ENCODE data around the gene CDX2. TPM values are rescaled to one million over a fixed set of nuclear protein-coding genes. Genes with fewer than 3 reads are reported as not detected.
"Not testable (repeated sequence)": the region's sequence is repeated elsewhere in the genome, so short reads cannot be mapped to it uniquely, and the experiment has no call there.

CDX2 gene
- total RNA-seq, result 0.17 TPM

DNA sequence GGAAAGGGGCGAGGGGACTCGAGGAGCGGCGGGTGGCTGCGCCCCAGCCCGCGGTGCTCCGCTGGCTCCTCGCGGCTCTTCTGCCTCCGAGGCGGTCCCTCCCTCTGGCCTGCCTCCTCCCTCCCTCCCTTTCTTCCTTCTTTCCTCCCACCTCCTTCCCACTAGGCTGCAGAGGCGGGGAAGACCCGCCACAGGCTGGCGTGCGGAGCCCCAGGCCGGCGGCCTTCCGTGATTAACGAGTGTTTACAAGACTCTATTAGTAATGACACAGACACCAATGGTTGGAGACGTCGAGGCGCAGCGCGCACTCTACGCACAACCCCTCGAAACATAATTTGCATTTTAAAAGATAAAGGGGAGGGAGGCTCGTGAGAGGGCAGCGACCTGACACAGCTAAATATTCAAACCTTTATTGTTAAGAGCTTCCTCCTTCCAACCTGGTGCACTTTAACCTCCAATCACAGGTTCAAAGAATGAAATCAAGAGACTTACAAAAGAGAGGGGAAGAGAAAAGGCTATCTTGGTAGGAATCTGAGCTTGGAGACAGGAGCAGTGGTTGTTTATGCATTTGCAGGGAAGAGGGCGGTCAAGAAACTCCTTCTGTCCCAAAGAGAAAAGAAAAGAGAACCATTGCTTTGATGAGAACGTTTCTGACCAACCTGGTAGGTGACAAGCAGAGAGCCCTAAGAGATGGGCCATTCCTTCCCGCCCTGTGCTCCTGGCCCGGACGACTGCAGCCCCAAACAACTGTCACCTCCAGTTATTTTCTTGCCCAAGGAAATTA lies at the start of gene CDX2:
CDX2 (minus strand) TSS at position 234 of the 784 bp plus-strand sequence. CDS start 309 bp downstream, outside the sequence.
- no peak for DNase-seq (ENCODE audit: low spot score)

GRCh38 chr13:28014301-28014700 lies 45.2 kb upstream of the CDX2 start:
- DNase-seq (ENCODE audit: low spot score), result no peak

DNA sequence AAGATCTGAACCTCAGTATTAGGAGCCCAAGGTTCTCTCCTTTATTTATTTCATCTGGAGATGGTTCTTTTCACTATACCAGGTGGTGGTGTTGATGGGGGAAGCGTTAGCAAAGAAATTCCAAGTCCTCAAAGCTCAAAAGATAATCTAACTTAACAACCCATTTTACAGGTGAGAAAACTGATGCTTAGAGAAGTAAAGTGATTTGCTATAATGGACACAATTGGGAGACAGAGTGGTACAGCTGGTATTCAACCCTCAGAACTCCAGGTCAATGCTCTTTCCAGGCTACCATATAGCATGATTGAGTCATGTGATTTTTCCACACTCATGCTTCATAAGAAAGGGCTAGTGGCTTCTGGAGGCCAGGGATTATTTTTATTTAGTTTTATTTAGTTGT lies 44.4 kb upstream of the CDX2 start:
- no peak for DNase-seq (ENCODE audit: low spot score)

DNA sequence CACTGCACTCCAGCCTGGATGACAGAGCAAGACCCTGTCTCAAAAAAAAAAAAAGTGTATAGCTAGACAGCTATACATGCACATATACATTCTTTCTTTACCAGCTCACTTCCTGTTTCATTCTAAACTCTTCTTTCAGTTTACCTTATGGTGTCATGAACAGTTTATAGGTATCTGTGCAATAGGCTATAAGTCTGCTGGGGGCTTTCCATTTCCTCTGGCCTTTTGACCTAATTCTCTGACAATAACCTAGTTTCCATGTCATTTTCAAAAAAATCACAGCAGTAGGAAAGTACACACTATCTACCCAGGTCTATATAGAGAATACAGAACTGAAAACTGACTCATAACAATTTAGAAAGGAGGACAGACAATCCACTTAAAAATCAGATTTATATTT lies 43.8 kb upstream of the CDX2 start:
- no peak for DNase-seq (ENCODE audit: low spot score)

GRCh38 chr13:28012383-28012782 lies 43.3 kb upstream of the CDX2 start:
- no peak for DNase-seq (ENCODE audit: low spot score)

- DNase-seq (ENCODE audit: low spot score), result no peak
These were observed 40.9 kb upstream of the CDX2 start for GRCh38 chr13:28010046-28010445.

DNA sequence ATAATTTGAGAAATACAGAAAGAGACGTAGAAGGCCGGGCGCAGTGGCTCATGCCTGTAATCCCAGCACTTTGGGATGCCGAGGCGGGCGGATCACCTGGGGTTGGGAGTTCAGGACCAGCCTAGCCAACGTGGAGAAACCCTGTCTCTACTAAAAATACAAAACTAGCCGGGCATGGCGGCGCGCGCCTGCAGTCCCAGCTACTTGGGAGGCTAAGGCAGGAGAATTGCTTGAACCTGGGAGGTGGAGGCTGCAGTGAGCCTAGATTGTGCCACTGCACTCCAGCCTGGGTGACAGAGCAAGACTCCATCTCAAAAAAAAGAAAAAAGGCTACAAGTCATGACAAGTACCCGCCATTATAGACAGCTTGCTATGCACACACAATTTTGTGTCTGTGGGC lies 35.9 kb upstream of the CDX2 start:
- not testable (repeated sequence) for DNase-seq (ENCODE audit: low spot score)

DNA sequence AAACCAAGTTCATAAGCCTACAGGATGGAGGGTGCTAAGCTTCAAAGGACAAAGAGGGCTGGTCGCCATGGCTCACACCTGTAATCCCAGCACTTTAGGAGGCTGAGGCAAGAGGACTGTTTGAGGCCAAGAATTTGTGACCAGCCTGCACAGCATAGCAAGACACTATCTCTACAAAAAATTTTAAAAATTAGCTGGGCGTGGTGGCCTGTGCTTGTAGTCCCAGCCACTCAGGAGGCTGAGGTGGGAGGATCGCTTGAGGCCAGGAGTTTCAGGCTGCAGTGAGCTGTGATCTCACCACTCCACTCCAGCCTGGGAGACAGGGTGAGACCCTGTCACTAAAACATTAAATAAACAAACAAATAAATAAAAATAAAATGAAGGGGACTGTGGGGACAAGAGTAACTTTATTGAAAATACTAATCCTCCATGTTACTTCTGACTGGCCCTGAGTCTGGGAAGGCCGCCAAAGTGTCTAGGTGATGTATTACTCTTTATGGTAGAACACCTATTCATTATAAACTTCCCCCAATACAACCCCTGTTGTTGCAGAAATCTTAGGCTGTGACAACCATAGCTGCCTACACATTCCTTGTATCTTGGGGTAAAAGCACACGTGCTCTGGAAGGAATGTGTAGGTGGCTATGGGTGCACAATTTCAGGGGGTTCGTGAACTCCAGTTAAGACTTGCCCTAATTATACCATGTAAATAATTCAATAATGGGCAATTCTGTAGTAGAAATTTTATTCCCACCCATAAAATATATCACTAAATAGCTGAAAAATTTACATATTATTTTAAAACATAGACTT lies 34.0 kb upstream of the CDX2 start:
- DNase-seq (ENCODE audit: low spot score), result no peak

DNA sequence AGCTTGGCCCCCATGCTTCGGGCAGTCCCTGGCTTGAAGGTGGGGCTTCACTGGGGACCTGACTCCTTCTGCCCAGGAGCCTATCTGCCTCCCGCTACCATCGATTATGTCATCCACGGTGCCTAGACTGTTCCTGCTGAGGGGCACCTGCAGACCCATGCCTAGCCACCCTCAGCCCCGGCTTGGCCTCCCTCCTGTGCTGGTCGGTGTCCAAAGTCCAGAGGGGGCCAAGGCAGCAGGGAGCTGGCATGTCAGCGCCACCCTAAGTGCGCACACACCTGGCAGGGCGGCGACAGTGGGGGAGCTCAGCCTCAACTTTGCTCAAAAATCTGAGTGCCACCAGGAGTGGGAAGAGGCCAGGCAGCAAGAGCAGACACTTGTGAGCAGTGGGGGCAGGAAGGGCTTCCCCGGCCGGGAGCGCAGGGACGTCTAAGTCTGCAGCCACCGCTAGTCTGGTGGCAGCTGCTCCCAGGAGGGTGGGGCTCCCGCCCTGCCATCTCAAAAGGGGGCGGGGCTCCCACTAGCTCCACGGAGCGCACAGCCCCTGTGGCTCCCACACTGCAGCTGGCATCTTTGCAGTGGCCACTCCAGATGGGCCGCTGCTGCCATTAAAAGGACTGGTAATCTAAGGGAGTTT lies 32.8 kb upstream of the CDX2 start:
- DNase-seq (ENCODE audit: low spot score), result no peak

GRCh38 chr13:28001049-28001448 lies 31.9 kb upstream of the CDX2 start:
- no peak for DNase-seq (ENCODE audit: low spot score)

DNA sequence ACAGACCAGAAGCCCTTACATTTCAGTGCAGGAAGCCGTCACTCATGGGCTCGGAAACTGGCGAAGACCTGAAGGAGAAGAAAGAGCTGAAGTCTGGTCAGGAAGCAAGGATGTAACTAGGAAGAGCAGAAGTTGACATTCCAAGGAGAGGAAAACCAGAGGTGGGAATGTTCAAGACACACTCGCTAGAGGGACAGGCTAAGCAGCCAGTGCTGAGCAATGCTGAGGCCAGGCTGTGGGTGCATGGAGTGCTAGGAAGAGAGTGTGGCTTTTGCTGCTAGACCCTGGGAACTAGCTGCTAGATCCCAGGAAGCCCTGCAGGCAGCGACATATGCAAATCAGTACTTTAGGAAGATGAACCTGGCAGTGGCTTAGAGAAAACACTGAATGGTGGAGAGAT lies 31.5 kb upstream of the CDX2 start:
- no peak for DNase-seq (ENCODE audit: low spot score)

GRCh38 chr13:27997904-27998522 lies 28.9 kb upstream of the CDX2 start:
- peak; percentile 34 for DNase-seq (ENCODE audit: low spot score)

DNA sequence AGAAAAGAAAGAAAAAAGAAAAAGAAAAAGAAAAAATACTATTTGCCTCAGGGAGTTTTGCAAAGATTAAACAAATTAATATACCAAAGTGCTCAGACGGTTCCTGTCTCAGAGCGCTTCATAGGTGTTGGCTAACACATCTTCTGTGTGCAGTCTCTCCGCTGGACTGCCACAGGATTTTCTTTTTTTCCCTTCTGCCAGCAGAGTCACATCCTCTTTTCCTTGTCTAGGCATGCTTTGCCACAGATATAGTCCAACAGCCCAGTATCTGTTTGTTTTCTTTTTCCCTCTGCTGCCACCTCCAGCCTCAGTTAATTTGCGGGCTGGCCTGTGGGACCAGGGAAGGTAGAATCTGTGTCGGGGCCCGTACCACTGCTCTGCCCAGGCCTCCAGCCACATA lies 22.8 kb upstream of the CDX2 start:
- DNase-seq (ENCODE audit: low spot score), result no peak

DNA sequence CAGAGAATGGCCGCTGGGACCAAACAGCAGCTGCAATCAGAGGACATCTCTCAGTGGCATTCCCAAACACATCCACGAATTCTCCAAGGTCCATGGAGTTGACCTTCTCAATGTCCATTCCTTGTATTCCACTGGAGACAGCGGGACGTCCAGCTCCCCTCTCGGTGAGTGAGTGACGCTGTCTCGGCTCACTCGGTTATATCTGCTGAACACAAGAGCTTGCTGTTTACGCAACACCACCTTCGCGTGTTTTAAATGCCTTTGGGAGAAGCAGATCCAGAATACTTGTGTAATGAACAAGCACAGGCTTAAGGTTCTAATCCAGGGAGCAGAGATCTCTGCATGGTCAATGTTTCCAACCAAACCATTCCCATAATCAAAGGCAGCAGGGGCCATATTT lies 19.4 kb upstream of the CDX2 start, which contains the start of gene URAD:
URAD (minus strand) TSS at position 174 of the 400 bp plus-strand sequence; CDS start at position 118, 56 bp downstream.
- DNase-seq (ENCODE audit: low spot score), result no peak

- no peak for DNase-seq (ENCODE audit: low spot score)
These were observed 16.5 kb upstream of the CDX2 start for GRCh38 chr13:27985600-27985999.

DNA sequence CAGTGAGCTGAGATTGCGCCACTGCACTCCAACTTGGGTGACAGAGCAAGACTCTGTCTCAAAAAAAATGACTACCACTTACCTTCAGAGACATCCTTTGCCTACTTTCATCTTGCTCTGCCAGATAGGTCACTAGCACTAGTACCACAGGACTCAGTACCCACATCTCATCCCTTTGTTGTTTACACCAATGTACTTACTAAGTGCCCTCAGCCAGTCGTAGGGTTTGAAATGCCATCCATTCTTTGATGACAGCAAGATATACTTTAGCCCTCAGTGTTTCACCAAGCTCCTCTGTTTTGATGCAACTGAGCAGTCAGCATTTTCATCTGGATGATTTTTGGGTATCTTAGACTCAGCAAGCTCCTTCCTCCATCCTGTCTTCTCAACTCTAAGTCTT lies 13.2 kb upstream of the CDX2 start:
- no peak for DNase-seq (ENCODE audit: low spot score)

GRCh38 chr13:27981006-27981708 lies 12.0 kb upstream of the CDX2 start:
- no peak for DNase-seq (ENCODE audit: low spot score)

- no peak for DNase-seq (ENCODE audit: low spot score)
These were observed 11.3 kb upstream of the CDX2 start for GRCh38 chr13:27980280-27980998.

GRCh38 chr13:27979765-27980279 lies 10.7 kb upstream of the CDX2 start:
- no peak for DNase-seq (ENCODE audit: low spot score)

GRCh38 chr13:27979001-27979643 lies 10.0 kb upstream of the CDX2 start:
- DNase-seq (ENCODE audit: low spot score), result no peak
